Kidney (tissue), 14 donors: ENCODE data around the gene LY6G6C. TPM values are rescaled to one million over a fixed set of nuclear protein-coding genes. Genes with fewer than 3 reads are reported as not detected.
A peak's percentile ranks its signal among the peaks of the same experiment; 100 is the strongest.
"Not testable (repeated sequence)": the region's sequence is repeated elsewhere in the genome, so short reads cannot be mapped to it uniquely, and the experiment has no call there.

Experiments
- DNase-seq, 5 donors: peaks; one replicate each; pipeline ENCODE4 v3.0.0-alpha.2; 2013 to 2020
- FAIRE-seq: peaks from 2 replicates; lab custom pipeline; 2012; peaks lifted over from hg19 to GRCh38; lab: Jason Lieb, UNC
- H3K27ac ChIP-seq, 2 donors: one replicate each; pipeline ENCODE4 v1.7.0; 2013; ENCODE audit warnings: low read depth in 2 of 2, low read length in 2 of 2, inconsistent platforms in 1 of 2
- H3K27me3 ChIP-seq: one replicate; pipeline ENCODE4 v1.7.1; 2013; ENCODE audit warnings: low read length, inconsistent platforms; ENCODE audit not compliant: control insufficient read depth, insufficient read depth
- H3K36me3 ChIP-seq, 3 donors: one replicate each; pipeline versions ENCODE4 v1.7.0 to v1.7.1; 2013; ENCODE audit warnings: low read length in 3 of 3, control low read depth in 1 of 3, inconsistent platforms in 1 of 3; ENCODE audit not compliant: insufficient read depth in 3 of 3, control insufficient read depth in 2 of 3
- H3K4me1 ChIP-seq, 3 donors: one replicate each; pipeline versions ENCODE4 v1.7.0 to v1.7.1; 2013; ENCODE audit warnings: low read length in 3 of 3, inconsistent platforms in 1 of 3, low read depth in 1 of 3; ENCODE audit not compliant: control insufficient read depth in 2 of 3, insufficient read depth in 2 of 3
- H3K4me3 ChIP-seq, 3 donors: one replicate each; pipeline versions ENCODE4 v1.7.0 to v1.8.1; 2013; ENCODE audit warnings: low read length in 3 of 3, control low read depth in 1 of 3, inconsistent platforms in 1 of 3
- H3K9ac ChIP-seq, 3 donors: one replicate each; pipeline versions ENCODE4 v1.7.0 to v1.7.1; 2013; ENCODE audit warnings: low read length in 3 of 3, control low read depth in 1 of 3, inconsistent platforms in 1 of 3
- H3K9me3 ChIP-seq, 3 donors: one replicate each; pipeline versions ENCODE4 v1.7.0 to v1.7.1; 2013; ENCODE audit warnings: low read length in 3 of 3, control low read depth in 1 of 3, inconsistent platforms in 1 of 3; ENCODE audit not compliant: control insufficient read depth in 2 of 3, insufficient read depth in 1 of 3
- intact Hi-C: fragments of 100-400 bp; cut with DNase I; formaldehyde crosslinking; loops from one replicate; pipeline ENCODE4 v1.11.1; 2022
- polyA plus RNA-seq: library from polyadenylated mRNA; stranded (reverse); fragments of 350-450 nt; fragmentation: Illumina TruSeq; extraction: RNeasy Lipid Tissue Mini Kit (QIAGEN cat#74804); gene quantifications from one replicate; pipeline ENCODE4 v1.2.3, GENCODE V29; 2014; ENCODE audit warnings: low read depth, low replicate concordance; ENCODE audit not compliant: insufficient read depth
- total RNA-seq: library from RNA; stranded (reverse); fragmentation: NEBNext Ultra II Directional; extraction: Animal tissue kit (Norgen Biotek cat#: 25700); gene quantifications from one replicate; pipeline ENCODE4 v1.2.1, GENCODE V29; 2021
- TF ChIP-seq, protein P1 (sequence below): IDR thresholded peaks from 3 replicates; pipeline ENCODE4 v1.5.1; 2012; ENCODE audit warnings: mild to moderate bottlenecking, moderate library complexity, borderline replicate concordance; ENCODE audit not compliant: insufficient read depth; ENCODE audit errors: extremely low read depth
- donor health status: control.
- donor health status: control.
- donor health status: control.
- donor health status: control.
- donor health status: control.
- donor health status: DM: yes; HTN: yes; CAD: no.
- donor health status: Normal renal cell carcinoma (clear cell type).

Gene LY6G6C
- total and polyA plus RNA-seq, 2 donors from 2014 or later, result not detected

DNA sequence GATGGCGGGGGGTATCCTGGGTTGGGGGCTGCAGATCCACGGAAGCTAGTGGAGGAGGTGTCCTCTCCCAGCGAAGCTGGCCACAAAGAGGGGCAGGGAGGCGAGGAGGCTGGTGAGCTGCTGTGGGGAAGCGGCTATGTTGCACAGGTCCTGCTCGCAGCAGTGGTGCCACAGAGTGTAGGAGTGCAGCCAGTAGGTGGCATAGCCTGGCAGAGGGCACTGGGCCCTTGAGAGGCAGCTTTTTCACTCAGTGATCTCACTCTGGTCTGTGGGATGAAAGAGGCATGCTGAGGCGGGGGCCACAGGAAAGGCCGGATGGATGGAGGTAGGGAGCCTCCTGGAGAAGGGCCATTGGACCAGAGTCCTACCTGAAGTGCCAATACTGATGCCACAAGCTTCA, 9.2 kb downstream of the LY6G6C start:
- H3K27me3 ChIP-seq, result no peaks in the 10 kb centered on the region
- H3K9ac ChIP-seq, result no peak overlapping the region
- TF ChIP-seq, protein P1, sequence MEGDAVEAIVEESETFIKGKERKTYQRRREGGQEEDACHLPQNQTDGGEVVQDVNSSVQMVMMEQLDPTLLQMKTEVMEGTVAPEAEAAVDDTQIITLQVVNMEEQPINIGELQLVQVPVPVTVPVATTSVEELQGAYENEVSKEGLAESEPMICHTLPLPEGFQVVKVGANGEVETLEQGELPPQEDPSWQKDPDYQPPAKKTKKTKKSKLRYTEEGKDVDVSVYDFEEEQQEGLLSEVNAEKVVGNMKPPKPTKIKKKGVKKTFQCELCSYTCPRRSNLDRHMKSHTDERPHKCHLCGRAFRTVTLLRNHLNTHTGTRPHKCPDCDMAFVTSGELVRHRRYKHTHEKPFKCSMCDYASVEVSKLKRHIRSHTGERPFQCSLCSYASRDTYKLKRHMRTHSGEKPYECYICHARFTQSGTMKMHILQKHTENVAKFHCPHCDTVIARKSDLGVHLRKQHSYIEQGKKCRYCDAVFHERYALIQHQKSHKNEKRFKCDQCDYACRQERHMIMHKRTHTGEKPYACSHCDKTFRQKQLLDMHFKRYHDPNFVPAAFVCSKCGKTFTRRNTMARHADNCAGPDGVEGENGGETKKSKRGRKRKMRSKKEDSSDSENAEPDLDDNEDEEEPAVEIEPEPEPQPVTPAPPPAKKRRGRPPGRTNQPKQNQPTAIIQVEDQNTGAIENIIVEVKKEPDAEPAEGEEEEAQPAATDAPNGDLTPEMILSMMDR, result peak; percentile 13
- no peak overlapping the region for H3K27ac ChIP-seq
- intact Hi-C loops, result no loop called here
- H3K4me3 ChIP-seq, result no peak overlapping the region
- H3K4me1 ChIP-seq, result no peaks in the 10 kb centered on the region
- no peaks in the 10 kb centered on the region for H3K36me3 ChIP-seq
- FAIRE-seq, result no peak
- DNase-seq, result no peak
- no peaks in the 10 kb centered on the region for H3K9me3 ChIP-seq

DNA sequence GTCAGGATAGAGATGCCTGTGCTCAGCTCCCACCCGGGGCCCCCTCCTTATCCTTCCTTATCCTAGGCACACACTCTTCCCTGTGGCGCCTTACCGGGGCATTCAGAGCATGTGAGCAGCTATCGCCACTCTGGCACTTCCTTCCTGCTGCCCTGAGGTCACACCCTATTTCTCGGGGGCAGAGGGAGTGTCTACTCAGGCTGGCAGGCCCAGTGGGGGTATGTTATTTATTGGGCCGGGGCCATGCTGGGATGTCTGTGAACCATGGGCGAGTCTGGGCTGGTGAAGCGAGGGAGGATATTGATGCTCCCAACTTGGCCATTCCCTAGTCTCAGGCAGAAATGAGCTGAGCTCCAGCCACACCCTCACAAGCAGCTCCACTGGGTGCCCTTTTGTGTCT, 10.3 kb downstream of the LY6G6C start:
- Histone ChIP-seq H3K9me3 (no peaks in the 10 kb centered on the region), H3K36me3 (no peaks in the 10 kb centered on the region), H3K4me3 (no peak overlapping the region), H3K4me1 (no peaks in the 10 kb centered on the region), H3K27ac (no peak overlapping the region), H3K9ac (no peak overlapping the region), H3K27me3 (no peaks in the 10 kb centered on the region)
- intact Hi-C loops, result no loop called here
- peak in 1 of 5 donors; percentile 43 for DNase-seq
- FAIRE-seq, result no peak
- TF ChIP-seq, protein P1, result no peak

DNA sequence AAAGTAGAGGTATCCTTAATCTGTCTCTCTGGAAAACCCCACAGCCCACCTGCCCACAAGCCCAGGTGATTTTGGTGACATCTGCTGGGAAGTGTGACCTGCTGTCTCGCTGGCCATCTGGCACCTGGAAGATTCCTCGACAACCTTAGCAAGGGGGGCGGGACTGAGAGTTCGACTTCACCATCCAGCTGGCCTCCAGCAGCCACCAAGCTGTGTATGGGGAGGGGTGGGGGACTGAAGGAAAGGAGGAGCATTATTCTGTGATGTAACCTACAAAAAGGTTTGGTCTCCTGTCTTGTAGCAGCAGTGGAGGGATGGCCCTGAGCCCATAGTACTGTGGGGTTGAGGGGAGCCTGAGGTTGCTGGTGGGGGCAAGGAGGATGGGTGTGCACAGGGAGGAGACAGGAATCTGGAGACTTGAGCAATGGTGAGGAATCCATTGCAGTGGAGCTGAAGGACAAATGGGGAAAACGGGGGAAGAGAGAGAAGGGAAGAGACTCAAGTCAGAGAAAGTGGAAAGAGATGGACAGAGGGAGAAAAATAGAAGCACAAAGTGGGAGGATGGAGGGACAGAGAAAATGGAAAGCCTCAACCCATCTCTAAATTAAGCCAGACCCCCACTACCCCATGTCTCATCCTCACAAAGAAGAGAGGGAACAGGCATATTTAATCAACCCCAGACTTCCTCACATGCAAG, 10.9 kb downstream of the LY6G6C start:
- Histone ChIP-seq H3K9me3 (no peaks in the 10 kb centered on the region), H3K4me3 (no peak overlapping the region), H3K4me1 (no peaks in the 10 kb centered on the region), H3K27me3 (no peaks in the 10 kb centered on the region), H3K36me3 (no peaks in the 10 kb centered on the region), H3K9ac (no peak overlapping the region), H3K27ac (no peak overlapping the region)
- TF ChIP-seq, protein P1, result no peak
- intact Hi-C loops, result no loop called here
- DNase-seq (no peak), FAIRE-seq (no peak)

DNA sequence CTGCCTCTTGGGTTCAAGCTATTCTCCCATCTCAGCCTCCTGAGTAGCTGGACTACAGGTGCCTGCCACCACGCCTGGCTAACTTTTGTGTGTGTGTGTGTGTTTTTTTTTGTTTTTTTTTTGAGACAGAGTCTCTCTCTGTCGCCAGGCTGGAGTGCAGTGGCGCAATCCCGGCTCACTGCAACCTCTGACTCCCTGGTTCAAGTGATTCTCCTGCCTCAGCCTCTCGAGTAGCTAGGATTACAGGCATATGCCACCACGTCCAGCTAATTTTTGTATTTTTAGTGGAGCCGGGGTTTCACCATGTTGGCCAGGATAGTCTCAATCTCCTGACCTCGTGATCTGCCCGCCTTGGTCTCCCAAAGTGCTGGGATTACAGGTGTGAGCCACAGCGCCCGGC, 12.4 kb downstream of the LY6G6C start:
- H3K27me3 ChIP-seq, DNase-seq, FAIRE-seq, H3K9me3 ChIP-seq, H3K4me3 ChIP-seq, H3K36me3 ChIP-seq, H3K9ac ChIP-seq, H3K27ac ChIP-seq, H3K4me1 ChIP-seq, intact Hi-C loops: not testable (repeated sequence)
